ENCODE measurements around the gene CNTNAP1. TPM values are rescaled to one million over a fixed set of nuclear protein-coding genes. Genes with fewer than 3 reads are reported as not detected.
A peak's percentile ranks its signal among the peaks of the same experiment; 100 is the strongest.

Gene CNTNAP1
- polyA plus RNA-seq, 3 donors from 2014 or later = 0.73 TPM; not detected in 2

DNA sequence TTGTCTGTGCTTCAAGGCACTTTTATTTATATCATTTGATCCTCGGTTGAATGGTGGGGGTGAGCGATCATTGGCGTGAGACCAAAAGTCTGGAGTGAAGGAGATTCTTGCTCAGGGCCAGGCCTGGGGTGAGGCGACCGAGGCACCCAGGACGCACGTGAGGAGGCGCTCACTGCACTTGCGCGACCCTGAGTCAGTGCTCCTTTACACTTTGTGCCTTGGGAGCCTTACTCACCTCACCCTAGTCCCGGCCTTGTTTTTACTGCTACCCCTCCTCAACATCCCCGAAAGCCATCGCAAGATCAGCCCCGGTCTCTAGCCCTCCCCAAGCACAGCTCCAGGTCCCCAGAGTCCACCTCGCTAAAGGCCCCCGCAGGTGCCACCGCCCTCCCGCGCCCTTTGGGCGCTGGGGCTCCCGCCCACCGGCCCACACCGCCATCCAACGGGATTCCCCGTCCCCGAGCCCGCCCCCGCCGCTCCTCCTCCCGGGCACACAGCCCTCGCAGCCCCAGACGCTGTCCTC is 62.0 kb downstream of the CNTNAP1 start:
- H3K4me1 Mint-ChIP-seq = peaks cover 21 to 23% of the 10 kb centered on the region in 2 donors
- peaks cover 3 to 14% (median 4%) of the 10 kb centered on the region in 3 donors for H3K27me3 Mint-ChIP-seq (ENCODE audit: low read depth in 3 of 3)
- no peaks in the 10 kb centered on the region for H3K9me3 Mint-ChIP-seq
- DNase-seq = no peak
- peak overlapping the region; percentile 75 to 97 (median 90) for H3K27ac Mint-ChIP-seq
- no peaks in the 10 kb centered on the region for H3K36me3 Mint-ChIP-seq
- H3K4me3 Mint-ChIP-seq = peak overlapping the region; percentile 91 to 98 (median 94)

DNA sequence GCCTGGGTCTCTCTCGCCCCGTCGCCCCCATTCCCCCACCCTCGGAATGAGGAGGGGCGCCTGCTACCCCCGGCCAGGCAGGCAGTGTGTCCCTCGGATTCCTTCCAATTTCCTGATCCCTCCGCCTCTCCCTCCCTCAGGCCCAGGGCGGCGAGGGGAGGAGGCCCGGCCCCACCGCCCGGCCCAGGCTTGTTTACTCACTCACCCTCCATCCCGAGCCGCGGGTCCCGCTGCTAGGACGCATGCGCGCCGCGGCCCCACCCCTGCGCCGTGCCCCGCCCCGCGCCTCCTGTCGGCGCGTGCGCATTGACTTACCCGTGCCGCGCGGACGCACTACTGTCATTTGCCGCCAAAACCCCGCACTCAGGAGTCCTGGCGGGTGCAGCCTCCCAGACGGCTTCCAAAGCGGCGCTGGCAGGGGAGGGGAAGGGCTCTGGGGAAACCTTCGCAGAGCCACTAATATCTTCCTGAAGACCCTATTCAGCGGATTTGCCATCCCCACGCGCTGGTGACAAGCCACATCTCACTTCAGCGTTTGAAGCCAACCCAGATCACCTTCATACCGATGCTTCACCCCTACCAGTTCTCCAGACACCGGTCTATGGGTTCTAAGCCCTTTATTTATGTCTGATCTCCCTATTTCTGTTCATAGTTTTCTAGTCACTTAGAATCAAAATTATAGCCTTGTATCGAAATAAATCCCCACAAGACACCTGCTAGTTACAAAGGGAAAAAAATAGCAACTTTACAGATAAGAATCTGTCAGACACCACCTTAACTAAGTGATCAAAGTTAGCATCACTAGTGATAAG is 62.7 kb downstream of the CNTNAP1 start, which contains the start of gene EZH1:
Gene EZH1 (minus strand): TSS at position 235 of the 812 bp plus-strand sequence. CDS start 16,099 bp downstream, outside the sequence.
- Mint-ChIP-seq H3K9me3 (no peaks in the 10 kb centered on the region), H3K27me3 (ENCODE audit: low read depth in 3 of 3) (peaks cover 3 to 14% (median 4%) of the 10 kb centered on the region in 3 donors), H3K27ac (peak within 1 kb of the TSS; percentile 75 to 97 (median 90)), H3K4me1 (peaks cover 21 to 23% of the 10 kb centered on the region in 2 donors), H3K4me3 (peak within 1 kb of the TSS; percentile 91 to 98 (median 94)), H3K36me3 (no peaks in the 10 kb centered on the region)
- DNase-seq = peak; percentile 92 to 94 (median 93)

DNA sequence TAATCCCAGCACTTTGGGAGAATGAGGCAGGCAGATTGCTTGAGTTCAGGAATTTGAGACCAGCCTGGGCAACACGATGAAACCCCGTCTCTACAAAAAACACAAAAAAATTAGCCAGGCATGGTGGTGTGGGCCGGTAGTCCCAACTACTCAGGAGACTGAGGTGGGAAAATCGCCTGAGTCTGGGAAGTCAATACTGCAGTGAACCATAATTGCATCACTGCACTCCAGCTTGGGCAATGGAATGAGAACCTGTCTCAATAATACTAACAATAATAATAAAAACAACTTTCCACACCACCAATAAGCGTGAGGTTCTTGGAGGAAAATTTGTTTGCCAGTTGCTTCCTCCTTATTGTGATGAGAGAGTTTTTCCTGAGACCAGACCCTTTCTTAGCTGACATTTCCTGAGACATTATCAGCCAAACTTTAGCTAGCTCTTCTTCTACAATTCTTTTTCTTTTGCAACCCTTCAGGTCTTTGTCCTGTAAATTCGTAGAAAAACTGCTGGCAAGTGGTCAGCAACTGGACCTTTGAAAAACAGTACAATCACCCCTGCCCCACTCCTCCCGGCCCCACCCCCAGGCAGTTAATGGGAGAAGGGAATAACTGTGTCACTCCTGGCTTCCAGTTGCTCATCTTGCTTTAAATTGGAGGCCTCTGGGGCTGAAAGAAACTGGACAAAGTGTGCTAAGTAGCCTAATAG is 66.0 kb downstream of the CNTNAP1 start:
- Mint-ChIP-seq H3K36me3 (no peaks in the 10 kb centered on the region), H3K27me3 (ENCODE audit: low read depth in 3 of 3) (peaks cover 3 to 18% (median 6%) of the 10 kb centered on the region in 3 donors), H3K9me3 (no peaks in the 10 kb centered on the region), H3K4me1 (peaks cover 15 to 17% of the 10 kb centered on the region in 2 donors), H3K4me3 (no peak overlapping the region), H3K27ac (no peak overlapping the region)
- no peak for DNase-seq

DNA sequence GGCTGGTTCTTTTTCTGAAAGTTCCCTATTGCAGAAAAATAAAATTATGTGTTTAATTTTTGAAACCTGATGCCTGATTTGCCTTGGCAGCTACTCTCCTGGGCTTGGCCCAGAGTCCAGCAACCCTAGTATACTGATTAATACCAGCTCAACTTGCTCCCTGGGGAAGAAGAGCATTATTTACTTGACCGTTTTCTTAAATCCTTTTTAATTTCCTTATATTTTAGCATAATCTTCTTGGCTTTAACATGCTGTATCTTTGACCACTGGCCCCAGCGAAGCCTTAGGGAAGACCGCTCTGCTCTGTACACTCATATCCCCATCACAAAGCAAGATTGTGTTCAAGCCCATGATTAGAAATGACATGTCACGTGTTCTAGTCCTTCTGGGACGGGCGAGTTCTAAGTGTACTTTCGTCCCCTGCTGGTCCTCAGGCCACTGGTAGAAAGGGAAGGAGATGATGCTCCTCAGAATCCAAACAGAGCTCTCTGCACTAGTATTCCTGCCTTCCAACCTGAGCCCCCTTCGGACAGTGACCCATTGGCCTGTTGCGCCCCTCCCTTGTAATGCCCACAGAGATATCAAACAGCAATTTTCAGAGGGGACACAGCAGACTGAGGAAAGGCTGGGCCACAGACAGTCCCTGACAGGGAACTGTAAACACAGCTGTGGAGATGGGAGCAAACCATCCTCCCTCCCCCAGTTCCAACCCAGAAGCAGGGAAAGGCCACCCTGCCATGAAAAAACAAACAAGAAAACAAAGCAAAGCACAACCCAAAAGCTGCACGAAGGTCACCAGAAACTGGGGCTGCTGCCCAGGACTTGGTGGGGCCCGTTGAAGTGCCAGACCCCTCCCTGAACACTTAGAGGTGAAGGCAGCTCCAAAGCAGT is 66.8 kb downstream of the CNTNAP1 start:
- H3K27ac Mint-ChIP-seq = no peak overlapping the region
- H3K4me3 Mint-ChIP-seq = no peak overlapping the region
- peaks cover 3 to 22% (median 6%) of the 10 kb centered on the region in 3 donors for H3K27me3 Mint-ChIP-seq (ENCODE audit: low read depth in 3 of 3)
- peaks cover 9 to 11% of the 10 kb centered on the region in 2 donors for H3K4me1 Mint-ChIP-seq
- H3K36me3 Mint-ChIP-seq = no peaks in the 10 kb centered on the region
- no peaks in the 10 kb centered on the region for H3K9me3 Mint-ChIP-seq
- no peak for DNase-seq

Other genes with a start within 250 kb of the CNTNAP1 start
- 1 to 10 TPM in 2 of 3 donors, under 1 TPM in 1; 0.76 to 4.2 (median 1.4) TPM for gene ATP6V0A1, start 223.7 kb upstream of the CNTNAP1 start, polyA plus RNA-seq
- gene NAGLU, start 146.3 kb upstream of the CNTNAP1 start, polyA plus RNA-seq = 10 to 100 TPM; 28.1 to 43.5 (median 33.6) TPM
- 1 to 10 TPM in 1 of 3 donors, under 1 TPM in 1, not detected in 1; 0.99 to 1.9 TPM for gene HSD17B1, start 129.6 kb upstream of the CNTNAP1 start, polyA plus RNA-seq
- 100 to 1,000 TPM in 1 of 3 donors, 10 to 100 TPM in 2; 54.1 to 136 (median 72.5) TPM for gene COASY, start 120.4 kb upstream of the CNTNAP1 start, polyA plus RNA-seq
- gene MLX, start 115.4 kb upstream of the CNTNAP1 start, polyA plus RNA-seq = 10 to 100 TPM; 25.0 to 41.0 (median 30.5) TPM
- 1 to 10 TPM in 2 of 3 donors, under 1 TPM in 1; 0.91 to 3.0 (median 1.5) TPM for gene PSMC3IP, start 104.8 kb upstream of the CNTNAP1 start, polyA plus RNA-seq
- gene RETREG3, start 73.2 kb upstream of the CNTNAP1 start, polyA plus RNA-seq = 100 to 1,000 TPM; 132 to 168 (median 133) TPM
- gene TUBG1, start 72.8 kb upstream of the CNTNAP1 start, polyA plus RNA-seq = 10 to 100 TPM in 2 of 3 donors, 1 to 10 TPM in 1; 6.0 to 16.9 (median 10.9) TPM
- 1 to 10 TPM; 1.3 to 4.0 (median 3.4) TPM for gene TUBG2, start 23.2 kb upstream of the CNTNAP1 start, polyA plus RNA-seq
- gene PLEKHH3, start 5.5 kb upstream of the CNTNAP1 start, polyA plus RNA-seq = not detected
- gene CCR10, start 688 bp upstream of the CNTNAP1 start, polyA plus RNA-seq = under 1 TPM in 2 of 3 donors, not detected in 1; 0.17 to 0.26 TPM
- 10 to 100 TPM in 2 of 3 donors, 1 to 10 TPM in 1; 9.8 to 32.3 (median 19.5) TPM for gene EZH1, start 62.5 kb downstream of the CNTNAP1 start, polyA plus RNA-seq
- not detected for gene RAMP2, start 78.7 kb downstream of the CNTNAP1 start, polyA plus RNA-seq
- 10 to 100 TPM; 60.2 to 94.1 (median 90.2) TPM for gene VPS25, start 90.9 kb downstream of the CNTNAP1 start, polyA plus RNA-seq
- gene WNK4, start 98.1 kb downstream of the CNTNAP1 start, polyA plus RNA-seq = not detected
- 100 to 1,000 TPM; 162 to 221 (median 186) TPM for gene COA3, start 116.2 kb downstream of the CNTNAP1 start, polyA plus RNA-seq
- gene CNTD1, start 116.3 kb downstream of the CNTNAP1 start, polyA plus RNA-seq = under 1 TPM in 2 of 3 donors, not detected in 1; 0.10 to 0.40 TPM
- 100 to 1,000 TPM in 2 of 3 donors, 10 to 100 TPM in 1; 97.6 to 163 (median 135) TPM for gene BECN1, start 141.8 kb downstream of the CNTNAP1 start, polyA plus RNA-seq
- gene PSME3, start 150.9 kb downstream of the CNTNAP1 start, polyA plus RNA-seq = 100 to 1,000 TPM; 122 to 200 (median 161) TPM
- gene AOC2, start 162.0 kb downstream of the CNTNAP1 start, polyA plus RNA-seq = under 1 TPM in 1 of 3 donors, not detected in 2; 0.12 TPM
- gene AOC3, start 168.7 kb downstream of the CNTNAP1 start, polyA plus RNA-seq = not detected
- gene G6PC1, start 218.3 kb downstream of the CNTNAP1 start, polyA plus RNA-seq = not detected